Measurements from ENCODE around the gene RWDD2A. TPM values are rescaled to one million over a fixed set of nuclear protein-coding genes. Genes with fewer than 3 reads are reported as not detected.

The RWDD2A gene
- polyA plus RNA-seq, 3 donors from 2014 or later, result 0.82 to 3.3 (median 0.83) TPM

DNA sequence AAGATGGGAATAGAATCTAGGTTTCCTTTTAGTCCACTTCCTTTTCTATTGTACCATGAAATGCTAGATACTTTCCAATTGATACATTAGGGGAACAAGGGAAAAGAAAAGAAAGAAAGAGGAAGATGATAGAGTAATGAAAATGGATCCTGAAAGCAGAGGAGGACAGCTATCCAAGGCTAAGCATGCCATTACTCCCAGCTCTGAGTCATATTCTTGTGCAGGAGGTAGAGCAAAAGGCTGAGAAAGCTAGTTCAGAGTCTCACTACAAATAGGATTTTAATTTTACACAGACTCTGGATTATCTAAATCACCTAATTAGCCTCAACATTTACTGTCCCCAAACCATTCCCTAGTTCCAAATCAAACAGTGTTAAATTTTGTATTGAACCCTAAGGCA, 23.6 kb downstream of the RWDD2A start:
- no peak for DNase-seq
- H3K4me3 Mint-ChIP-seq, result no peak overlapping the region
- H3K27me3 Mint-ChIP-seq (ENCODE audit: low read depth in 3 of 3), result peaks cover 0 to 5% (median 3%) of the 10 kb centered on the region in 3 donors
- no peaks in the 10 kb centered on the region for H3K36me3 Mint-ChIP-seq
- no peaks in the 10 kb centered on the region for H3K9me3 Mint-ChIP-seq
- H3K4me1 Mint-ChIP-seq, result no peaks in the 10 kb centered on the region
- H3K27ac Mint-ChIP-seq, result no peak overlapping the region

- H3K27ac Mint-ChIP-seq, result no peak overlapping the region
- H3K4me1 Mint-ChIP-seq, result no peaks in the 10 kb centered on the region
- H3K27me3 Mint-ChIP-seq (ENCODE audit: low read depth in 3 of 3), result peaks cover 0 to 5% (median 0%) of the 10 kb centered on the region in 3 donors
- no peak overlapping the region for H3K4me3 Mint-ChIP-seq
- no peak for DNase-seq
- no peaks in the 10 kb centered on the region for H3K36me3 Mint-ChIP-seq
- no peaks in the 10 kb centered on the region for H3K9me3 Mint-ChIP-seq
Measured at GRCh38 chr6:83218646-83219045, 25.5 kb downstream of the RWDD2A start.

DNA sequence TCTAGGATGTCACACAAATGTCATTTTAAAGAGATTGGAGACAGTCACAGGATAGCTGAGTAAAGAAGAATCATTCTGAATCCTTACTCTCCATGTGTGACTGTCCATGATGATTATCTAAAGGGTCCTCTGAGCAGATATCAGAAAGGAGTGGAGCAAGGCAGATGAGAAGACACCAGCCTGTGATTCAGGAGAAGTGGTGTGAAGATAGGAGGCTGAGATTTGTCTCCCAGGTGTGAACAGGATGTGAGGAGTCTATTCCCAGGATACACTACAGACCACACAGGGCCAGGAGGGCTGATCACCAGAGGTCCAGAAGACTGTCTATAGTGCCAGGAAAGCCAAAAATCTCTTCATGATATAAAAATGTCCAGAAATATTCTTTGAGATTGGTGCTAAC, 27.0 kb downstream of the RWDD2A start:
- Mint-ChIP-seq H3K27ac (no peak overlapping the region), H3K27me3 (ENCODE audit: low read depth in 3 of 3) (peaks cover 0 to 5% (median 0%) of the 10 kb centered on the region in 3 donors), H3K4me1 (no peaks in the 10 kb centered on the region), H3K9me3 (no peaks in the 10 kb centered on the region), H3K4me3 (no peak overlapping the region), H3K36me3 (no peaks in the 10 kb centered on the region)
- no peak for DNase-seq

DNA sequence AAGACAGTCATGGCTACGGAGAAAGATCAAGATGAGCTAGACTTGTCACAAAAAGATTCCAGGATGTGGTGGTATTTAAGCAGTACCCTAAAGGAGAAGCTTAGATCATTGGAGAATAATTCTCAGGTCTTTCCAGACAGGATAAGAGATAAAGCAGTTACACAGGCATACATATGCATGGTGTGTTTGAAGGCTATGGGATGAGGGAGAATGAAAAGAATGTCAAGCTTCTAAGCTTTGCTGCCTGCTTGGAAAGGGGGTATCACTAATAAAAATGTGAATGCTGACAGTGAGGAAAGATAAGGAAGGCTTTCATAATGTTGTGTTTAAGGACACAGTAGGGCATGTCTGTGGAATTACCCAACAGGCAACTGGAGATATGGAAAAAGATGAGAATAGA, 28.1 kb downstream of the RWDD2A start:
- Mint-ChIP-seq H3K27me3 (ENCODE audit: low read depth in 3 of 3) (peaks cover 0 to 5% (median 0%) of the 10 kb centered on the region in 3 donors), H3K4me1 (no peaks in the 10 kb centered on the region), H3K36me3 (no peaks in the 10 kb centered on the region), H3K27ac (no peak overlapping the region), H3K4me3 (no peak overlapping the region), H3K9me3 (no peaks in the 10 kb centered on the region)
- DNase-seq, result no peak

- no peaks in the 10 kb centered on the region for H3K36me3 Mint-ChIP-seq
- DNase-seq, result peak; percentile 17 to 35 (median 34)
- H3K4me1 Mint-ChIP-seq, result no peaks in the 10 kb centered on the region
- H3K9me3 Mint-ChIP-seq, result no peaks in the 10 kb centered on the region
- H3K4me3 Mint-ChIP-seq, result no peak overlapping the region
- H3K27ac Mint-ChIP-seq, result no peak overlapping the region
- H3K27me3 Mint-ChIP-seq (ENCODE audit: low read depth in 3 of 3), result peaks cover 0 to 5% (median 0%) of the 10 kb centered on the region in 3 donors
Measured at GRCh38 chr6:83221889-83222479, 28.8 kb downstream of the RWDD2A start.

- no peak for DNase-seq
- Mint-ChIP-seq H3K4me1 (no peaks in the 10 kb centered on the region), H3K27me3 (ENCODE audit: low read depth in 3 of 3) (peaks cover 0 to 5% (median 0%) of the 10 kb centered on the region in 3 donors), H3K4me3 (no peak overlapping the region), H3K27ac (no peak overlapping the region), H3K36me3 (no peaks in the 10 kb centered on the region), H3K9me3 (no peaks in the 10 kb centered on the region)
Measured at GRCh38 chr6:83226517-83226916, 33.4 kb downstream of the RWDD2A start.

DNA sequence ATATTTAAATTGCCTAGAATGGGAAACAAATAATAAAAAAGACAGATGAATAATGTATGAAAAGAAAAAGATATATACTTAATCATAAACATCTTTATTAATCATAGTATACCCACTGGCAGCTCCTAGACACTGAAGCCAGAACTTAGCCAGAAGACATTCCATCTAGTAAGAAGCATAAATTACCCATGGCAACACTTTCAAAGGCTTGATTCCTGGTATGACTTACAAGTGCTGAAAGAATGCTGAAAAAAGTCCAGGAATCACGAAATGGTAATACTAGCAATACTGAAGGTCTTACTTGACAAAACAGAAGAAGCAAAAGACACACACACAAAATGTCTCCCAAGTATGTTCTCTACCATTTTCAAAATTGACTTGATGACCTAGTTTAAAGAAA, 38.0 kb downstream of the RWDD2A start:
- Mint-ChIP-seq H3K36me3 (no peaks in the 10 kb centered on the region), H3K27me3 (ENCODE audit: low read depth in 3 of 3) (peaks cover 3 to 5% (median 4%) of the 10 kb centered on the region in 3 donors)

GRCh38 chr6:83247471-83247870, 54.3 kb downstream of the RWDD2A start:
- DNase-seq, result no peak
- Mint-ChIP-seq H3K27me3 (ENCODE audit: low read depth in 3 of 3) (peaks cover 0 to 6% (median 3%) of the 10 kb centered on the region in 3 donors), H3K36me3 (peaks cover 0 to 5% (median 0%) of the 10 kb centered on the region in 3 donors), H3K27ac (no peak overlapping the region), H3K9me3 (no peaks in the 10 kb centered on the region), H3K4me3 (no peak overlapping the region), H3K4me1 (no peaks in the 10 kb centered on the region)

More for the DNA sequence above, 38.0 kb downstream of the RWDD2A start:
- no peak for DNase-seq
- Mint-ChIP-seq H3K27ac (no peak overlapping the region), H3K9me3 (no peaks in the 10 kb centered on the region), H3K4me3 (no peak overlapping the region), H3K4me1 (no peaks in the 10 kb centered on the region)

Other genes starting within 250 kb of the RWDD2A start
- gene UBE3D, start 127.5 kb upstream of the RWDD2A start, polyA plus RNA-seq, result 1 to 10 TPM; 3.1 to 4.1 (median 3.2) TPM
- gene DOP1A, start 125.7 kb upstream of the RWDD2A start, polyA plus RNA-seq, result 1 to 10 TPM; 2.3 to 4.7 (median 3.0) TPM
- gene PGM3, start 92 bp upstream of the RWDD2A start, polyA plus RNA-seq, result 1 to 10 TPM; 1.7 to 8.3 (median 7.8) TPM
- gene ME1, start 237.7 kb downstream of the RWDD2A start, polyA plus RNA-seq, result under 1 TPM in 1 of 3 donors, not detected in 2; 0.38 TPM

Data from immature natural killer cell (primary cell).